Measurements from ENCODE around the gene DYNLT5.

The DYNLT5 gene

GRCh38 chr1:66737836-66738235 lies 14.4 kb upstream of the DYNLT5 start:
- Histone ChIP-seq H3K27ac (ENCODE audit: low read depth, low read length) (no peak overlapping the region), H3K36me3 (ENCODE audit: control insufficient read depth, insufficient read depth, low read length) (no peaks in the 10 kb centered on the region), H3K4me1 (ENCODE audit: control insufficient read depth, low read depth, low read length) (peaks cover 2% of the 10 kb centered on the region), H4K5ac (ENCODE audit: low read length) (no peak overlapping the region), H3K4ac (ENCODE audit: low read depth, low read length) (no peak overlapping the region), H3K18ac (ENCODE audit: low read length) (no peak overlapping the region), H3K4me3 (ENCODE audit: low read length) (no peak overlapping the region), H3K27me3 (ENCODE audit: insufficient read depth, low read length, poor library complexity) (no peaks in the 10 kb centered on the region), H2BK120ac (ENCODE audit: low read depth, low read length) (no peak overlapping the region), H2BK15ac (replicated peaks; ENCODE audit: low read depth) (no peak overlapping the region), H2BK5ac (ENCODE audit: low read length) (no peak overlapping the region), H3K56ac (ENCODE audit: low read length) (no peak overlapping the region), H3K79me1 (ENCODE audit: low read length) (no peaks in the 10 kb centered on the region), H3K4me2 (ENCODE audit: low read length) (no peak overlapping the region), H2AK5ac (ENCODE audit: low read length) (no peak overlapping the region), H3K9ac (ENCODE audit: low read length) (no peak overlapping the region), H4K8ac (ENCODE audit: low read depth, low read length) (no peak overlapping the region), H3K79me2 (ENCODE audit: control insufficient read depth, insufficient read depth, low read length) (no peaks in the 10 kb centered on the region), H3K23ac (ENCODE audit: low read length) (no peak overlapping the region)
- no peak for DNase-seq
- WGBS (ENCODE audit: extremely low coverage, insufficient coverage, low lambda C conversion rate): no CpG with 5 or more reads among the region's 2 CpGs

GRCh38 chr1:66739401-66740157 lies 12.7 kb upstream of the DYNLT5 start:
- no CpG with 5 or more reads among the region's 9 CpGs for WGBS (ENCODE audit: extremely low coverage, insufficient coverage, low lambda C conversion rate)
- H3K36me3 ChIP-seq (ENCODE audit: control insufficient read depth, insufficient read depth, low read length): no peaks in the 10 kb centered on the region
- DNase-seq: peak; percentile 25

DNA sequence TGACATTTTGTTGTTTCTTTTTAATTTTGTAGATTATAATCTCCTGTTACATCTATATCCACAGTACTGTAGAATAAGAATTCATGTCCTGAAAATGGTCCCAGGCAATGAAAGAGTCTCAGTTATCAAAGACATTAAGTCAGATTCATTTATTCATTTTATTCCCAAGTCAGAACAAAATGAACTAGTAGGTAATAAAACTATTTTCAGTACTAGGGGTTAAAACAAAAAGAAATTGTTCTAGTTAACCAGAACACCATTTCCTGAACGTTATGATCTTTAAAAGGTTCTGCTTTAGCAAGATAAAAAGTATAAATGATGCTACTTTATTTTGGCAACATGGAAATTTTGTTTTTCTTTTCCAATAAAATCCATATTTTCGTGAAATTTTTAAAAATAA lies 6.8 kb upstream of the DYNLT5 start:
- no peak overlapping the region for H4K8ac ChIP-seq (ENCODE audit: low read depth, low read length)
- H2BK15ac ChIP-seq (replicated peaks; ENCODE audit: low read depth): no peak overlapping the region
- H2AK5ac ChIP-seq (ENCODE audit: low read length): no peak overlapping the region
- no peaks in the 10 kb centered on the region for H3K79me1 ChIP-seq (ENCODE audit: low read length)
- no peak overlapping the region for H3K56ac ChIP-seq (ENCODE audit: low read length)
- no peak overlapping the region for H3K4ac ChIP-seq (ENCODE audit: low read depth, low read length)
- no peak overlapping the region for H3K27ac ChIP-seq (ENCODE audit: low read depth, low read length)
- no peak overlapping the region for H2BK120ac ChIP-seq (ENCODE audit: low read depth, low read length)
- no peak overlapping the region for H3K4me3 ChIP-seq (ENCODE audit: low read length)
- no peaks in the 10 kb centered on the region for H3K79me2 ChIP-seq (ENCODE audit: control insufficient read depth, insufficient read depth, low read length)
- no peak overlapping the region for H2BK5ac ChIP-seq (ENCODE audit: low read length)
- no peak for DNase-seq
- H3K18ac ChIP-seq (ENCODE audit: low read length): no peak overlapping the region
- H3K27me3 ChIP-seq (ENCODE audit: insufficient read depth, low read length, poor library complexity): no peaks in the 10 kb centered on the region
- no peaks in the 10 kb centered on the region for H3K36me3 ChIP-seq (ENCODE audit: control insufficient read depth, insufficient read depth, low read length)
- WGBS (ENCODE audit: extremely low coverage, insufficient coverage, low lambda C conversion rate): no CpG with 5 or more reads among the region's 2 CpGs
- no peak overlapping the region for H3K23ac ChIP-seq (ENCODE audit: low read length)
- H3K4me1 ChIP-seq (ENCODE audit: control insufficient read depth, low read depth, low read length): no peaks in the 10 kb centered on the region
- no peak overlapping the region for H3K4me2 ChIP-seq (ENCODE audit: low read length)
- no peak overlapping the region for H3K9ac ChIP-seq (ENCODE audit: low read length)
- H4K5ac ChIP-seq (ENCODE audit: low read length): no peak overlapping the region

More at GRCh38 chr1:66739401-66740157, 12.7 kb upstream of the DYNLT5 start:
- Histone ChIP-seq H3K79me2 (ENCODE audit: control insufficient read depth, insufficient read depth, low read length) (no peaks in the 10 kb centered on the region), H3K23ac (ENCODE audit: low read length) (no peak overlapping the region), H2BK120ac (ENCODE audit: low read depth, low read length) (no peak overlapping the region), H2BK15ac (replicated peaks; ENCODE audit: low read depth) (no peak overlapping the region), H3K18ac (ENCODE audit: low read length) (no peak overlapping the region), H2AK5ac (ENCODE audit: low read length) (no peak overlapping the region), H3K27ac (ENCODE audit: low read depth, low read length) (no peak overlapping the region), H2BK5ac (ENCODE audit: low read length) (no peak overlapping the region), H4K5ac (ENCODE audit: low read length) (no peak overlapping the region), H3K9ac (ENCODE audit: low read length) (no peak overlapping the region), H4K8ac (ENCODE audit: low read depth, low read length) (no peak overlapping the region), H3K4ac (ENCODE audit: low read depth, low read length) (no peak overlapping the region), H3K4me1 (ENCODE audit: control insufficient read depth, low read depth, low read length) (peaks cover 2% of the 10 kb centered on the region), H3K4me3 (ENCODE audit: low read length) (no peak overlapping the region), H3K56ac (ENCODE audit: low read length) (no peak overlapping the region), H3K4me2 (ENCODE audit: low read length) (no peak overlapping the region), H3K27me3 (ENCODE audit: insufficient read depth, low read length, poor library complexity) (no peaks in the 10 kb centered on the region), H3K79me1 (ENCODE audit: low read length) (no peaks in the 10 kb centered on the region)

- Histone ChIP-seq H3K79me1 (ENCODE audit: low read length) (no peaks in the 10 kb centered on the region), H4K8ac (ENCODE audit: low read depth, low read length) (no peak overlapping the region), H3K79me2 (ENCODE audit: control insufficient read depth, insufficient read depth, low read length) (no peaks in the 10 kb centered on the region), H3K9ac (ENCODE audit: low read length) (no peak overlapping the region), H4K5ac (ENCODE audit: low read length) (no peak overlapping the region), H2BK120ac (ENCODE audit: low read depth, low read length) (no peak overlapping the region), H3K23ac (ENCODE audit: low read length) (no peak overlapping the region), H3K4me1 (ENCODE audit: control insufficient read depth, low read depth, low read length) (peaks cover 2% of the 10 kb centered on the region), H2BK5ac (ENCODE audit: low read length) (no peak overlapping the region), H3K4me3 (ENCODE audit: low read length) (no peak overlapping the region), H3K36me3 (ENCODE audit: control insufficient read depth, insufficient read depth, low read length) (no peaks in the 10 kb centered on the region), H3K27me3 (ENCODE audit: insufficient read depth, low read length, poor library complexity) (no peaks in the 10 kb centered on the region), H3K4me2 (ENCODE audit: low read length) (no peak overlapping the region), H3K4ac (ENCODE audit: low read depth, low read length) (no peak overlapping the region), H2BK15ac (replicated peaks; ENCODE audit: low read depth) (no peak overlapping the region), H3K27ac (ENCODE audit: low read depth, low read length) (no peak overlapping the region), H2AK5ac (ENCODE audit: low read length) (no peak overlapping the region), H3K18ac (ENCODE audit: low read length) (no peak overlapping the region), H3K56ac (ENCODE audit: low read length) (no peak overlapping the region)
- WGBS (ENCODE audit: extremely low coverage, insufficient coverage, low lambda C conversion rate): no CpG with 5 or more reads among the region's 1 CpG
- DNase-seq: no peak
Measured at GRCh38 chr1:66747501-66747900, 4.8 kb upstream of the DYNLT5 start.

- H3K27ac ChIP-seq (ENCODE audit: low read depth, low read length): no peak overlapping the region
- H3K23ac ChIP-seq (ENCODE audit: low read length): no peak overlapping the region
- no peak overlapping the region for H2AK5ac ChIP-seq (ENCODE audit: low read length)
- no peak for DNase-seq
- no peak overlapping the region for H3K18ac ChIP-seq (ENCODE audit: low read length)
- H2BK5ac ChIP-seq (ENCODE audit: low read length): no peak overlapping the region
- H3K79me1 ChIP-seq (ENCODE audit: low read length): no peaks in the 10 kb centered on the region
- H4K5ac ChIP-seq (ENCODE audit: low read length): no peak overlapping the region
- peaks cover 2% of the 10 kb centered on the region for H3K4me1 ChIP-seq (ENCODE audit: control insufficient read depth, low read depth, low read length)
- no peak overlapping the region for H3K4ac ChIP-seq (ENCODE audit: low read depth, low read length)
- no peak overlapping the region for H3K9ac ChIP-seq (ENCODE audit: low read length)
- no peak overlapping the region for H2BK15ac ChIP-seq (replicated peaks; ENCODE audit: low read depth)
- no CpG with 5 or more reads among the region's 3 CpGs for WGBS (ENCODE audit: extremely low coverage, insufficient coverage, low lambda C conversion rate)
- no peak overlapping the region for H4K8ac ChIP-seq (ENCODE audit: low read depth, low read length)
- H3K36me3 ChIP-seq (ENCODE audit: control insufficient read depth, insufficient read depth, low read length): no peaks in the 10 kb centered on the region
- H3K79me2 ChIP-seq (ENCODE audit: control insufficient read depth, insufficient read depth, low read length): no peaks in the 10 kb centered on the region
- H3K27me3 ChIP-seq (ENCODE audit: insufficient read depth, low read length, poor library complexity): no peaks in the 10 kb centered on the region
- H3K56ac ChIP-seq (ENCODE audit: low read length): no peak overlapping the region
- no peak overlapping the region for H3K4me3 ChIP-seq (ENCODE audit: low read length)
- H2BK120ac ChIP-seq (ENCODE audit: low read depth, low read length): no peak overlapping the region
- no peak overlapping the region for H3K4me2 ChIP-seq (ENCODE audit: low read length)
Measured at GRCh38 chr1:66750577-66750976, 1.7 kb upstream of the DYNLT5 start.

GRCh38 chr1:66751160-66751559 lies 1.1 kb upstream of the DYNLT5 start:
- no peak overlapping the region for H3K18ac ChIP-seq (ENCODE audit: low read length)
- H2BK120ac ChIP-seq (ENCODE audit: low read depth, low read length): no peak overlapping the region
- H3K4me1 ChIP-seq (ENCODE audit: control insufficient read depth, low read depth, low read length): peaks cover 2% of the 10 kb centered on the region
- H2BK15ac ChIP-seq (replicated peaks; ENCODE audit: low read depth): no peak overlapping the region
- H3K23ac ChIP-seq (ENCODE audit: low read length): no peak overlapping the region
- no peaks in the 10 kb centered on the region for H3K36me3 ChIP-seq (ENCODE audit: control insufficient read depth, insufficient read depth, low read length)
- no peak for DNase-seq
- no peak overlapping the region for H3K4me2 ChIP-seq (ENCODE audit: low read length)
- no peak overlapping the region for H3K56ac ChIP-seq (ENCODE audit: low read length)
- H3K4me3 ChIP-seq (ENCODE audit: low read length): no peak overlapping the region
- no peaks in the 10 kb centered on the region for H3K27me3 ChIP-seq (ENCODE audit: insufficient read depth, low read length, poor library complexity)
- H3K79me2 ChIP-seq (ENCODE audit: control insufficient read depth, insufficient read depth, low read length): no peaks in the 10 kb centered on the region
- no peak overlapping the region for H4K8ac ChIP-seq (ENCODE audit: low read depth, low read length)
- no peak overlapping the region for H2AK5ac ChIP-seq (ENCODE audit: low read length)
- WGBS (ENCODE audit: extremely low coverage, insufficient coverage, low lambda C conversion rate): no CpG with 5 or more reads among the region's 4 CpGs
- no peak overlapping the region for H3K4ac ChIP-seq (ENCODE audit: low read depth, low read length)
- H3K79me1 ChIP-seq (ENCODE audit: low read length): no peaks in the 10 kb centered on the region
- no peak overlapping the region for H3K27ac ChIP-seq (ENCODE audit: low read depth, low read length)
- H4K5ac ChIP-seq (ENCODE audit: low read length): no peak overlapping the region
- H3K9ac ChIP-seq (ENCODE audit: low read length): no peak overlapping the region
- no peak overlapping the region for H2BK5ac ChIP-seq (ENCODE audit: low read length)

All from mesendoderm (in vitro differentiated cells).